Measurements from ENCODE around the gene SHISA6. TPM values are rescaled to one million over a fixed set of nuclear protein-coding genes. Genes with fewer than 3 reads are reported as not detected.

Gene SHISA6
- total RNA-seq, 1 donor from 2014 or later: not detected

- DNase-seq (ENCODE audit: low read depth): no peak
These were observed 218.9 kb downstream of the SHISA6 start for GRCh38 chr17:11459861-11460331.

- no peak for DNase-seq (ENCODE audit: low read depth)
These were observed 221.1 kb downstream of the SHISA6 start for GRCh38 chr17:11461993-11462548.

DNA sequence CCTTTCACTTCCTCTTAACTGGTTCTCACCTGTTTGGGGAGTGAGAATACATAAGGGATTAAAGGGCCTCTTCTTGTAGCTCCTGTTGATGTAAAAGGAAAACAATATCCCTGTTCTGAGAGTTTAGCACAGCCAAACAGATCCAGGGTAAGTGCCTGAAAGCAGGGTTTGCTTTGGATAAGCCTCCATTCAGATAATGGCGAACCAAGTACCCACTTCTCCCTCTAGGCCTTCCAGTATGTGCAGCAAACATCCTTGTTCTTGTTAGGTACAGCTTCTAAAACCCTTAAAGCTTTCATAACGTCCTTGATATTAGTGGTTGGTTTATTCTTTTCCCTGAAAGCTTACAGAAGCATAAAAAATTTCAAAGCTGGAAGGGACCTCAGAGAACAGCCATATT, 226.6 kb downstream of the SHISA6 start:
- DNase-seq (ENCODE audit: low read depth): no peak

GRCh38 chr17:11485336-11486100, 244.5 kb downstream of the SHISA6 start:
- no peak for DNase-seq (ENCODE audit: low read depth)

DNA sequence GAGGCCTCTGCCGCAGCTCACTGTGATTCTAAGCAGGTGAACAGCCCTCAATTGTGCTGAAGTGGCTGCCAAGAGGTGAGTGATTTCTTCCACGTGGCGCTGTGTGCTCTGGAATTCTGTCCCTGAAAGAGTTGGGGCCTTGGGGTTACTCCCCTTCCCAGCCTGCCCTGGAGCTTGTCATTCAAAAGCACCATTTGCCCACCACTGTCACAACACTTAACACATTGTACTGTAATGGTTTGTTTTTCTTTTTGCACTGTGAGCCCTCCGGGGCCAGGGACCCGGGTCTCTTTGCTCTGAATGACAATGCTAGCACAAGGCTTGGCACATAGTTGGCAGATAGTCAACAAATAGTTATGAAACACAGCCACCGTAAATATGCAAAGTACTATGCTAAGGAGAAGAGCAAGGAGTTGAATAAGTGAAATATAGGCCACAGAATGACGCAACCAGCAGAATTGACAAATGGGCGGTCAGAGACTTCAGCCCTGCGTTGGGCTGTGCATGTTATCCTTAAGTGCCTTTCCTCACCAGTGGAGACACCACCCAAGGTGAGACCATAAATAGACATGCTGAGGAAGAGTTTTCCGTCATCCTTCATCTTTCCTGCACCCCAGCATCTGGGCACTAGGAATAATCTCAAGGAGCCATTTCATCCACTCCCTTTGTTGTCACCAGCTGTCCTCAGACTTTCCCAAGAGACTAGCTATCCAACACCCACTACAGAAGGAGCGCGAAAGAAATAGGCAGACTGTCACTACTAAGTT, 245.3 kb downstream of the SHISA6 start:
- DNase-seq (ENCODE audit: low read depth): no peak

- no peak for DNase-seq (ENCODE audit: low read depth)
These were observed 245.9 kb downstream of the SHISA6 start for GRCh38 chr17:11486868-11487310.

- no peak for DNase-seq (ENCODE audit: low read depth)
These were observed 246.5 kb downstream of the SHISA6 start for GRCh38 chr17:11487469-11487868.

GRCh38 chr17:11488407-11488806, 247.4 kb downstream of the SHISA6 start:
- DNase-seq (ENCODE audit: low read depth): no peak

DNA sequence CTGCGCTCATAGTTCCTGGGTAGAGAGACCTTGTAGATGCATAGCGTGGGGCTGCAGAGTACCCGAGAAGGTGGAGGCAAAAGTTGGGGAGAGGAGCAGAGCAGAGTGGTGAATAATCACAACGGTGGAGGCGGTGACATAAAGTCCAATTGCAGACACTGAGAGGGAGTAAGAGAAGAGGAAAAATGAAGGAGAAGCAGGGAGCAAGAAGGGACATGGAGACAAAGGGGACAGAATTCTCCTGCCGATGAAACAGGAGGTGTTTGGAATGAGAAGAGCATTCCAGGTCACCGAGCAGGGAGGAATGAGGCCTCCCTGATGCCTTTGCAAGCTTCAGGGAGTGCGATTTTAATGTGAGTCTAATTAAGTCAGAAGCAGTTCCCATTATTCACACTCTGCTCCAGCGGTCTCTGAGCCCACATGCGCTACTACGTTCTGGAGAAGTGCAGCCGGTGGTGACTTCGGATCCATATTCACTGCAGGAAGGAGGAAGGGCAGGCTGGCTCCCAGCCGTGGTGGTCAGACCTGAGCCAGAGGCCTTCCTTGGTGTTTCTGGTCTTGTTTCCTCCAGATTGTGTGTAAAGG, 249.2 kb downstream of the SHISA6 start:
- DNase-seq (ENCODE audit: low read depth): no peak

DNA sequence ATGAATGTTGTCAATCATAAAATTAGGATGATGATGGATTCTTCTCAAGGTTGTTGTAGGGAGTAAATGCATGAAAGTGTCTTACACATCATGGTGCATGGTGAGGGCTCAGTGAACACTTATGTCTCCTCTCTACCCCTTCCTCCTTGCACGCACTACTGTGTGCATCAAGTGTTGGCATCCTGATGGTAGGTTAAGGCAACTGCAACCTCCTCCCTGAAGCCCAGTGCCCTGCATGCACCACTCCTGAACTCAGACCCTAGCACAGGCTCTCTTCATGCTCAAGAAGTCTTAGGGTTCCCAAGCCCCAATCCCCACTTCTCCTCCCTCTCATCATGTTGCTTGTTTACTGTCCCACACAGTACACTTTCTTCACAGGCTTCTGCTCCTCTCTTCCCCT, 251.5 kb downstream of the SHISA6 start:
- DNase-seq (ENCODE audit: low read depth): no peak

GRCh38 chr17:11493936-11494335, 252.9 kb downstream of the SHISA6 start:
- DNase-seq (ENCODE audit: low read depth): no peak

DNA sequence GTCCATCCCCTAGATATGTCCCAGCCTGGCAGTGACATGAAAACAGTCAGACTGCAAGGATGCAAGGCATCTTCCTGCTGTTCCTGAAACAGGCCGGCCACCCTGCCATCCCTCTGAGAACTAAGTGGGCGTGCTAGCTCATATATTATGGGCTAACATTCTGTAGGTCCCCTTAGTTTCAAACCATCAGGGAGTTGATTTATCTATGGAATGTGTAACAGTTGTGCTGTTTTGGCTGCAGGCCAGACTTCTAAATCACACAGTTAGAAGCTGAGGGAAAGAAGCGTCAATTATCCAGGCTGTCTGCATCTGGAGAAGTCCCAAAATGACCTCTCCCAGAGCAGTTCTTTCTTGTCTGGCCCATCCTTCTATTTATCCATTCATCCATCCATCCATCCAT, 254.6 kb downstream of the SHISA6 start:
- DNase-seq (ENCODE audit: low read depth): no peak

- no peak for DNase-seq (ENCODE audit: low read depth)
These were observed 258.9 kb downstream of the SHISA6 start for GRCh38 chr17:11499881-11500280.

DNA sequence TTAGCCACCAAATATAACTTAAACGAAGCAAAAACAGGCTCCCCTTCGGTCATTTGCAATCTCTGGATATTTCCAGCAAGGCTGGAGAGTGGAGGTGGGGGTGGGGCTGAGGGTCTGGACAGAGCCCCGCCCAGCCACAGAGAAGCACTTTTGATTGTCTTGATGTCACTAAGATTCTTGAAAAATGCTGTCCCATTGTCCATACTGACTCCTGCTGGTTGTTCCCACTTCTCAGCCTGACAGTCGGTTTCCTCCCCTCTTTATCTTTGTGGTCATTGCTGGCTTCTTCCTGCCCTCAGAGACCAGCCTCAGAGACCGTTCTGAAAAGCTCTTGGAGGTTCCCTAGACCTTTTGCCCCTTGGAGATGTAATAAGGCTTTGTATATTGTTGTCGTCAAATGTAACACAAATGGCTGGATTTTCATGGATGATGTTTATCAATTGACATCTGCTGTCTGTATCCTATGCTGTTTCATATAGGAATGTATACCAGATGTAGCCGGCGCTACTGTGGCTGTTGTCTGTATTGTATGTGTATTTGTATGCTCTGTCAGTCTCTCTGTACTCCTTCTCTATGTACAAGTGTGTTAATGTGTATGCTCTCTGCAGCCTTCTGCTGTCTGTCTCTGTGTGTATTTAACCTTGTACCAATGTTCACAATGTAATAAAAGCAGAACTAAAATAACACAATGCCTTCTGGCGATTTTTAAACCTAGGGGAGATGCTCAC, 262.5 kb downstream of the SHISA6 start:
- DNase-seq (ENCODE audit: low read depth): no peak

DNA sequence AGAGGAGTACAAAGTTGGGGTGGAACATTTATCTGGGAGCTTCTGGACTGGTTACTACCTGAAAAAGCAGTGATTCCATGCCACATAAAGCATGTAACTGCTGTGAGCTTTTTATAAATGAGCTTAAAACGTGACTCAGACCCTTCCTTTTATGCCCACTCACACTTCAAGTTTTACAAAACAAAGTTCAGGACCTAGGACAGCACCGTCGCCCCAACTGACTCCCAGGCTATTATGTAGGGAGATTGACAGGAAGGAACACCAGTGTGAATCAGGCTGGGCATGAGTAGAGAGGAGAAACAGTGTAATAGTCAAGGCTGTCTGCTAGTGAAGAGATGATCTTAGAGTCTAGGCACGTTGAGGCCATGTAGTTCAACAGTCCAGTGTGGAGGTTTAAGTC, 265.6 kb downstream of the SHISA6 start:
- DNase-seq (ENCODE audit: low read depth): no peak

DNA sequence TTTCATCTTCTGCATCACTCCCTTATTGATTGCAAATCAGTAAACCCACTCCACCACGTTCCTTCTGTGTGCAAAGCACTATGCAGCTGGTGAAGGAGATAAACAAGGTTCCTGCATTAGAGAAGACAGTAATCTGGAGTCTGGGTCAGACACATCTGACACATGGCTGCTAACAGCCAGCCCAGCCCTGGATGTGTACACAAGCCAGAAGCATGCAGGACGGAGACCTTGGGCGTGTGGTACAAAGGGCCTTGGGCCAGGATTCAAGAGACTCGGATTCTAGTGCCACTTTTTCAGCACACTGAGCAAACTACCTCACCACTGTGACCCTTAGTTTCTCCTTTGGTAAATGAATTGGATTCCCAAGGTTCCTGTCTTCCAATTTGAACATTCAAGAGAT, 270.7 kb downstream of the SHISA6 start:
- no peak for DNase-seq (ENCODE audit: low read depth)

DNA sequence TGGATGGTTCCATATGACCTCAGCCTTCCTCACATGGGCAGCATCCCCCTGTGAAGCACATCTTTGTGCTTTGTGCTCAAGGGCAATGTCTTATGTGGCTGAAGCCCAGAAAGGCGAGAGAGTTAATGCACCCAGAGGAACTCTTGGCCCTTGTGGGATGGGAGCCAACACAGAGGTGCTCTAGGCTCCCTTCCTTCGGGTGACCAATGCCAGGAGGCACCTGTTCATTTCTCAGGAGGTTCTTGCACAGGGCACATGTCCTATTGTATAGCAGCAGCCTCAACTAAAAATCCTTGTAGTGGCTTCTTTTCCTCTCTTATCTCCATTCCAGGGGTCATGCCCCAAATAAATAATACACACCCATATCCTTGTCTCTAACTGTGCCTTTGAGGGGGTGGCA, 273.6 kb downstream of the SHISA6 start:
- DNase-seq (ENCODE audit: low read depth): no peak

GRCh38 chr17:11514981-11515680, 274.1 kb downstream of the SHISA6 start:
- no peak for DNase-seq (ENCODE audit: low read depth)

DNA sequence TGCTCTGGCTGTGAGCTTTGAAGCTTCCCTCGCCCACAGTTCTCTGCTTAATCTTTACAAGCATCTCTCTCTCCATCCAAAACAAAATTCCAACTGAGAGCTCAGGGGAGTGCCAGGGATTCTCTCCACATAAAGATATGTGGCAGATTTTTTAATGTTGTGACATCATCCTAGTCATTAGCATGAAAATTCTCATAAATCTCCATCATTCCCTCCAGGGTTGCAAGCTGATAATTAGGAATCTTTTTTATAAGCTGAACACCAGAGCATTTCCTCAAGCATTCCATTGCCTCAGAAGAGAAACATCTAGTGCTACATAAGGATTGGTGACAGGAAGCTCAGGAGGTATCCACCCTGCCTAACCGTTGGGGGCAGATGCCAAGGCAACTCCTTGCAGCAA, 274.9 kb downstream of the SHISA6 start:
- no peak for DNase-seq (ENCODE audit: low read depth)

DNA sequence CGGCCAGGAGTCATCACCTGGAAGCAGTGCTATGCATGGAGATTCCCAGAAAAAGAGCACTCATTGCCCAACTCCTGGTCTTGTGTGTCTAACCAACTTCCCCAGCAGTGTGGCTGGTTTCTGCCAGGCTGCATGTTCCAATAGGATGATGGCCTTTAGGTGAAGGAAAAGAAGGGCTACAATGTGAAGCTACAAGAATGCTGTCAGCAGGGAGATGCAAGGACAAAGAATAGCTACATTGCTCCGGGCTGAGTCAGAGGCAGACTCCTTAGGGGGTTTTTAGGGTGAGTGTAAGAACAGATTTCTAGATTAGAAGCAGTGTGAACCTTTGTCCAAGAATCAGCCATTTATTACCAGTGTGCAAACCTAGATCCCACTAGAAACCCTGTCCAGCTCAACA, 294.2 kb downstream of the SHISA6 start:
- no peak for DNase-seq (ENCODE audit: low read depth)

- no peak for DNase-seq (ENCODE audit: low read depth)
These were observed 297.4 kb downstream of the SHISA6 start for GRCh38 chr17:11538366-11538765.
